GM18499 (cell line): Measurements from ENCODE around the gene MUC6.

Source experiments
- ATAC-seq: cut with Tn5 transposase; IDR thresholded peaks from one replicate; pipeline ENCODE4 v1.9.1; 2021; ENCODE audit warnings: moderate number of reproducible peaks; ENCODE audit not compliant: insufficient read depth, unreplicated experiment

Gene MUC6

GRCh38 chr11:1052133-1053011, 15.9 kb upstream of the MUC6 start:
- no peak for ATAC-seq

DNA sequence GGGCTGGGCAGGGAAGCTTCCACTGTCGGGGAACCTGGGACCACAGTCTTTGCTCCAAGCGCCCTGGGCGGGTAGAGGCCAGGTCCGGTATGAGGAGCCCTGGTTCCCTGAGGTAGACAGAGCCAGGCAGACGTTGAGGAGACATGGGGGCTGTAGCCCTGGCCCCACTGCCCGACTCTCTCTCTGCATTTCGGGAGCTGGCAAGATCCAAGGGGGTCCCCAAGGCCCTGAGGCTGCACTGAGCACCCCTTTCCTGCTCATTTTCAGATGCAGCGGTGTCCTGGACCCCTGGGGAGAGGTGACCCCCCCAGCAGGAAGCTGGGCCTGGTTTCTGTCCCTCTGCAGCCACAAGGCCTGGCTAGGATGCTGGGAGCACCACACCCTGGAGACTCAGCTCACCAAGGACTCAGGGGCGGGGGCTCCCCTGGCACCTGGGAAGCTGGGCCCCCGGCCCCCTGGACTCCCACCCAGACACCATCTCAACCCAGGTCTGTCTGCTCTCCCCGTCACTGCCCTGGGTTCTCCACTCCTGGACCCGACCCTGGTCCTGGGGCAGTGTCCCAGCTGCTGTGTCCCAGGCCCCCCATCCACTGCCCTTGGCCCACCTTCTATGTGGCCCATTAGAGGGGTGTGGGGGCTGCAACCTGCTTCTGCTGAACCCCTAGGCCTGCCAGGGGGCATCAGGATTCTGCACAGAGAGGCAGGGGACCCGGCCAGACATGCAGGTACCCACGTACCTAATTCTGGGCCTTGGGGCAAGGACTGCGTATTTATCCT, 15.0 kb upstream of the MUC6 start:
- ATAC-seq, result no peak

- no peak for ATAC-seq
Observed at GRCh38 chr11:1050581-1051355, 14.2 kb upstream of the MUC6 start.

- no peak for ATAC-seq
Observed at GRCh38 chr11:1049911-1050580, 13.5 kb upstream of the MUC6 start.

DNA sequence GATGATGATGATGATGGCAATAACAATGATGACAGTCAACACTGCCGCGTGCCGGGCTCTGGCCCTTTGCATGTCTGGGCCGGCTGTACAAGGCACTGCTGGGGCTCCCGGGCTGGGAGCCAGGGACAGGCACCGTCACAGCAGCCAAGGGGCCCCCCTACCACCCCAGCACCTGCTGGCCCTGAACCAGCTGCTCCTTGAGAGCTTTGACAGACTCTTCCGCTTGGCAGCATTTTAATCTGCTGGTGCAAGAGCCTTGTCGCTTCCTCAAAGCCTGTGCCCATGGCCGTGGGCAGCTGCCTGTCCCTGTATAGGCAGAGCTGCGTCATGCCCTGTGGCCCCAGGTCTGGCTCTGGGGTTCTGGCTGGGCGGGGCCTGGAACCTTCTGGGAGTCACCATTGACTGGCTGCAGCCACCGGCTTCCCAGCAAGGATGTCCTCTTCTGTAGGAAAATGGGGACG, 12.9 kb upstream of the MUC6 start:
- no peak for ATAC-seq

DNA sequence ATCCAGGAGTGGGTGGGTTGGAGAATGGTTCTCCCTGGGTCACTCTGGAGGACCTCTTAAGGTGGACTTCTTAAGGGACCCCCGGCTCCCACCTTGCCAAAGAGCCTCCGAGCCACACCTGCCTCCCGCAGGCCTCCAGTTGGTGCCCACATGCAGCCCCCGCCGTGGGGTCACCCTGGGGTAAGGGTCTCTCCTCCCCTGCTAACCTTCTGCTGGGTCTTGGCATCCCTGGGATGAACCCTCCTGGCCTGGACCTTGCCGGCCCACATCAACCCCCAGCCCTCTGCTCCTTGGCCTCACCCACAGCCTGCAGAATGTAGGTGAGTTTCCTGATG, 12.5 kb upstream of the MUC6 start:
- no peak for ATAC-seq

DNA sequence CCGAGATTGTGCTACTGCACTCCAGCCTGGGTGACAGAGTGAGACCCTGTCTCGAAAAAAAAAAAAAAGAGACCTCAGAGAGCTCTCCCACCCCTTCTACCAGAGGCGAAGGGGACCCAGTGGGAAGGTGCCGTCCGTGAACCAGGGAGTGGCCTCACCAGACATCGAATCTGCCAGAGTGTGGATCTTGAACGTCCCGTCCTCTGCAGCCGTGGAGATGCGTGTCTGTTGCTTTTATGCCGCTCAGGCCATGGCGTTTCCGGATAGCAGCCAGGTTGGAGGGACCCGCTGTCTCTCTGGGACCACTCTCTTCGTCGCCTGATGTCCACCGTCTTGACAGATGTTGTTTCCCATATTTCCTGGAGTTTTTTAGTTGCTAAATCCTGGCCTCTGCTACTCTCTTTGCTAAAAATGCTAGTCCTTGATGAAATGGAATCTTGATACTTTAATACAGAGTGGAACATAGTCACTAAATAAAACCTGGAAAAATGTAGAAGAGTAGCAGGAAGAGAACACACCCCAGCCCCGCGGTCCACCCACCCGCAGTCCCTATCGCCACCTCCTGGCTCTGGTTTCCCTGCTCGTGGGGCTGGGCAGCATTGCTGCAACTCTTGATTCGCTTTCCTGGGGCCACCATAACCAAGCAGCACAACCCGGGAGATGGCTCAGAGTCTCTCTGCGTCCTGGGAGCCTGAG, 12.0 kb upstream of the MUC6 start:
- ATAC-seq, result no peak

DNA sequence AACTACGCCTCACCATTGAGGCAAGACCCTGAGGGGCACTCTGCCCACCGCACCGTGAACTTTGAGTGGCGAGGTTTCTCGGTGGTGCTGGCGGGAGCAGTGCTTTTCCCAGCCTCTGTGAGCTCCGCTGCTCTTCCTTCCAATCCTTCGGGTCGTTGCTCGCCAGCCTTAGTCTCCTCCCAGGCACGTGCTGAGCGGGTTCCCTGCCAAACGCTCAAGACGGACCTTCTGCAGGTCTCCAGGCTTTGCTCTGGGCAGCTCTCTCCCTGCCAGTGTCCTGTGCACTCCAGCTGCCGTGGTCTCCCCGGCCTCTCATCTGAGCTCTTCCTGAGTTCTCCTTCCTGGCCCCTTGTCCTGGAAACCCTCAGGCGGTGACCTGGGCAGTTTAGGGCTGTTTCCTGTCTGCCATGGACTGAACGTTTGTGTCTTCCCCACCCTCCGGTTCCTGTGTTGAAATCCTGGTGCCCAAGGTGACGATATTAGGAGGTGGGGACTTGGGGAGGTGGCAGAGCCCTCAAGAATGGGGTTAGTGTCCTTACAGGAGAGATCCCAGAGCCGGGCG, 11.2 kb upstream of the MUC6 start:
- no peak for ATAC-seq

DNA sequence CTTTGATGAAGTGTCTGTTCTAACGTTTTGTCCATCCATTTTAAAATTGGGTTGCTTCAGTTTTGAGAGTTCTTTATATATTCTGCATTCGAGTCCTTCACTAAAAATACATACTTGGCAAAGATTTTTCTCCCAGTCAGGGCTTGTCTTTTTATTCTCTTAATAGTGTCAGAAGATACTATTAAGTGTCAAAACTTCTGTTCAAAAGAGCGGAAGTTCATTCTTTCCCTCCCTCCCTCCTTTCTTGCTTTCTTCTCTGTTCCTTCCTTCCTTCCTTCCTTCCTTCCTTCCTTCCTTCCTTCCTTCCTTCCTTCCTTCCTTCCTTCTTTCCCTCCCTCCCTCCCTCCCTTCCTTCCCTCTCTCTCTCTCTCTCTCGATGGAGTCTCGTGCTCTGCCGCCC, 7.6 kb upstream of the MUC6 start:
- no peak for ATAC-seq

- ATAC-seq, result no peak
Observed at GRCh38 chr11:1043563-1044096, 7.1 kb upstream of the MUC6 start.

GRCh38 chr11:1042626-1043562, 6.4 kb upstream of the MUC6 start:
- ATAC-seq, result no peak

GRCh38 chr11:1041936-1042608, 5.6 kb upstream of the MUC6 start:
- ATAC-seq, result no peak

GRCh38 chr11:1041471-1041870, 5.0 kb upstream of the MUC6 start:
- ATAC-seq, result no peak

DNA sequence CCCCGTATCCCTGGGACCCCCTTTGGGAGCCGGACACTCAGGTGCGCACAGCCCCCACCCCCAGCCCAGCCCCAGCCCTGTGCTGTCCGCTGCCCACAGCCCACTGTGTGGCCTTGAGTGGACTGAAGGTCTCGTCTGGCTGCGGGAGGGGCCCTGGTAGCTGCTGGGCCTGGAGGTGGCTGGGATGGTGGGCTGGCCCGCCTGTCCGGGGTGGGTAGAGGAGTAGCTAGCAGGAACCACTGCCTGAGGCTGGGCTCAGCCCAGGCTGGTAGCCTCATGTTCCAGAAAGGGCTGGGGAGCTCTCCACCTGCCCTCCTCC, 4.6 kb upstream of the MUC6 start:
- no peak for ATAC-seq

GRCh38 chr11:1040428-1041148, 4.1 kb upstream of the MUC6 start:
- ATAC-seq, result no peak

GRCh38 chr11:1039481-1040427, 3.2 kb upstream of the MUC6 start:
- no peak for ATAC-seq
